H1 (cell line): ENCODE data around the gene SASH3. TPM values are rescaled to one million over a fixed set of nuclear protein-coding genes. Genes with fewer than 3 reads are reported as not detected.

Experiments
- POLR2A ChIP-seq, 2 experiments: IDR thresholded peaks; 1 replicate in 1 of 2; 2 replicates in 1 of 2; pipeline ENCODE4 v1.6.1; 2011; ENCODE audit warnings: low read depth in 2 of 2, low read length in 2 of 2, mild to moderate bottlenecking in 2 of 2; ENCODE audit errors: control extremely low read depth in 1 of 2
- RNF2 ChIP-seq: fragments of 200-900, 300-1000 bp; sonication (generic); IDR thresholded peaks from 2 replicates; pipeline ENCODE4 v1.7.1; 2016; ENCODE audit warnings: borderline replicate concordance, low read depth, mild to moderate bottlenecking, antibody characterized with exemption, low read length; ENCODE audit not compliant: poor library complexity, severe bottlenecking; ENCODE audit errors: missing control alignments
- polyA plus RNA-seq, 7 experiments: library from polyadenylated mRNA; depleted of rRNA in 3 of 7; stranded (reverse) in 5 of 7; unstranded in 2 of 7; fragments of >200 nt in 5 of 7; fragments of 200-250 nt in 2 of 7; gene quantifications; 1 replicate in 5 of 7; 2 replicates in 1 of 7; 4 replicates in 1 of 7; pipeline versions ENCODE4 v1.2.1 to v1.2.3, GENCODE V29; 2011 to 2013; ENCODE audit warnings: missing spikeins in 2 of 7, mixed read lengths in 2 of 7
- total RNA-seq: library from RNA; stranded (reverse); fragmentation: NEBNext Ultra II Directional; extraction: Animal tissue kit (Norgen Biotek cat#: 25700); gene quantifications from 2 replicates; pipeline ENCODE4 v1.2.1, GENCODE V29; 2021
- TF ChIP-seq, protein P1 (sequence below): IDR thresholded peaks from 2 replicates; pipeline ENCODE4 v1.6.1; 2012; ENCODE audit warnings: low read length, inconsistent platforms

SASH3 gene
- total and polyA plus RNA-seq, 2 of the 8 experiments (the other 6 are each of a cell fraction or from before 2014, with no cell fraction given): not detected

DNA sequence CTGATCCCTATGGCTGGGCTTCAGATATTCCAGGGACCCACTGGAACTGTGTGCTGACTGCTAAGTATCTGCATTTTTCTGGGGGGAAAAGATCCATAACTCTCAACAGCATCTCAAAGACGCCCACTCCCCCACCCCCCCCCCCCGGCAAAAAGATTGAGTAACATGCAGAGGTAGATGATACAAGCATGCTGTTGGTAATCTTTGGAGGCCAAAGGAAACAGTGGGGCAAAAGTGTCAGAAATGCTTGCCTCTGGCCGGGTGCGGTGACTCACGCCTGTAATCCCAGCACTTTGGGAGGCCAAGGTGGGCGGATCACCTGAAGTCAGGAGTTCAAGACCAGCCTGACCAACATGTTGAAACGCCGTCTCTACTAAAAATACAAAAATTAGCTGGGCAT, 28.8 kb upstream of the SASH3 start (continued):
- TF ChIP-seq, protein P1, sequence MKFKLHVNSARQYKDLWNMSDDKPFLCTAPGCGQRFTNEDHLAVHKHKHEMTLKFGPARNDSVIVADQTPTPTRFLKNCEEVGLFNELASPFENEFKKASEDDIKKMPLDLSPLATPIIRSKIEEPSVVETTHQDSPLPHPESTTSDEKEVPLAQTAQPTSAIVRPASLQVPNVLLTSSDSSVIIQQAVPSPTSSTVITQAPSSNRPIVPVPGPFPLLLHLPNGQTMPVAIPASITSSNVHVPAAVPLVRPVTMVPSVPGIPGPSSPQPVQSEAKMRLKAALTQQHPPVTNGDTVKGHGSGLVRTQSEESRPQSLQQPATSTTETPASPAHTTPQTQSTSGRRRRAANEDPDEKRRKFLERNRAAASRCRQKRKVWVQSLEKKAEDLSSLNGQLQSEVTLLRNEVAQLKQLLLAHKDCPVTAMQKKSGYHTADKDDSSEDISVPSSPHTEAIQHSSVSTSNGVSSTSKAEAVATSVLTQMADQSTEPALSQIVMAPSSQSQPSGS: no peak
- TF ChIP-seq RNF2 (no peak), POLR2A (IDR thresholded peaks at IDR 0.05; ENCODE audit: control extremely low read depth in 1 of 2, low read depth in 2 of 2, low read length in 2 of 2) (no peak)
